HG02852 (cell line): ENCODE measurements around the gene OR10C1.
"Not testable (repeated sequence)": the region's sequence is repeated elsewhere in the genome, so short reads cannot be mapped to it uniquely, and the experiment has no call there.

ENCODE experiments used
- ATAC-seq: cut with Tn5 transposase; IDR thresholded peaks from one replicate; pipeline ENCODE4 v1.9.1; 2021; ENCODE audit warnings: mild to moderate bottlenecking, moderate library complexity; ENCODE audit not compliant: unreplicated experiment

OR10C1 gene

GRCh38 chr6:29439006-29439405 is at the start of gene OR10C1:
TSS of gene OR10C1 (plus strand) at chr6:29439306. CDS start at chr6:29440016, 710 bp downstream.
- no peak for ATAC-seq

- no peak for ATAC-seq
These were observed 43.8 kb upstream of the OR10C1 start, which contains the start of gene OR12D2 for GRCh38 chr6:29395331-29395730. TSS of gene OR12D2 (plus strand) at chr6:29395631. CDS start at chr6:29396700, 1,069 bp downstream.

GRCh38 chr6:29399525-29399924 is 39.6 kb upstream of the OR10C1 start:
- ATAC-seq: no peak

GRCh38 chr6:29403801-29404200 is 35.3 kb upstream of the OR10C1 start:
- ATAC-seq: no peak

- ATAC-seq: no peak
These were observed 24.5 kb upstream of the OR10C1 start, which contains the start of gene OR12D1 for GRCh38 chr6:29414588-29414987. TSS of gene OR12D1 (plus strand) at chr6:29414928.

GRCh38 chr6:29419516-29419915 is 19.6 kb upstream of the OR10C1 start:
- ATAC-seq: no peak

- ATAC-seq: no peak
These were observed 14.9 kb upstream of the OR10C1 start for GRCh38 chr6:29424168-29424567.

GRCh38 chr6:29424575-29424974 is 14.5 kb upstream of the OR10C1 start:
- ATAC-seq: no peak

GRCh38 chr6:29425075-29425474 is 14.0 kb upstream of the OR10C1 start:
- ATAC-seq: no peak

- ATAC-seq: no peak
These were observed 12.5 kb upstream of the OR10C1 start for GRCh38 chr6:29426654-29427053.

GRCh38 chr6:29436730-29437129 is 2.4 kb upstream of the OR10C1 start:
- not testable (repeated sequence) for ATAC-seq

- no peak for ATAC-seq
These were observed 3.6 kb downstream of the OR10C1 start for GRCh38 chr6:29442719-29443118.

- ATAC-seq: not testable (repeated sequence)
These were observed 4.9 kb downstream of the OR10C1 start for GRCh38 chr6:29444031-29444430.

GRCh38 chr6:29447670-29448069 is 8.6 kb downstream of the OR10C1 start:
- no peak for ATAC-seq

GRCh38 chr6:29451471-29452193 is 12.5 kb downstream of the OR10C1 start:
- no peak for ATAC-seq

GRCh38 chr6:29456971-29457370 is 17.9 kb downstream of the OR10C1 start, which contains the start of the genes OR11A1 and OR2H1:
TSS of gene OR11A1 (minus strand) at chr6:29457071. CDS start at chr6:29427641, 29,430 bp downstream.
TSS of gene OR2H1 (plus strand) at chr6:29457155. CDS start at chr6:29461770, 4,615 bp downstream.
- ATAC-seq: no peak

- no peak for ATAC-seq
These were observed 22.1 kb downstream of the OR10C1 start for GRCh38 chr6:29461021-29461814.

- ATAC-seq: no peak
These were observed 22.9 kb downstream of the OR10C1 start for GRCh38 chr6:29462022-29462421.

GRCh38 chr6:29465279-29465678 is 26.2 kb downstream of the OR10C1 start:
- ATAC-seq: no peak

GRCh38 chr6:29465801-29466200 is 26.7 kb downstream of the OR10C1 start:
- no peak for ATAC-seq

GRCh38 chr6:29466241-29466640 is 27.1 kb downstream of the OR10C1 start:
- ATAC-seq: no peak

GRCh38 chr6:29474996-29475395 is 35.9 kb downstream of the OR10C1 start:
- ATAC-seq: no peak
